ENCODE data around the gene C6orf163. TPM values are rescaled to one million over a fixed set of nuclear protein-coding genes. Genes with fewer than 3 reads are reported as not detected.

Gene C6orf163
- polyA plus RNA-seq (2012; ENCODE audit: insufficient read length, low read depth): 0.55 TPM

GRCh38 chr6:87344731-87345130 is at the start of gene C6orf163:
Gene C6orf163, plus strand, starts transcription at chr6:87344813. Its CDS starts 287 bp downstream, at chr6:87345100.
- TF ChIP-seq FOXP2 (optimal IDR thresholded peaks at IDR 0.05; ENCODE audit: borderline replicate concordance, extremely low read depth, extremely low read length, insufficient read depth) (no peak), TAF1 (IDR thresholded peaks at IDR 0.05; ENCODE audit: borderline replicate concordance, insufficient read depth, low read length) (no peak), SIN3A (IDR thresholded peaks at IDR 0.05; ENCODE audit: borderline replicate concordance, insufficient read depth, low read length) (no peak), POLR2AphosphoS5 (IDR thresholded peaks at IDR 0.05; ENCODE audit: low read depth, low read length) (no peak), REST (IDR thresholded peaks at IDR 0.05; ENCODE audit: insufficient read depth in 1 of 2, low read depth in 2 of 2, low read length in 2 of 2) (no peak)

- TF ChIP-seq POLR2AphosphoS5 (IDR thresholded peaks at IDR 0.05; ENCODE audit: low read depth, low read length): no peak
- TF ChIP-seq REST (IDR thresholded peaks at IDR 0.05; ENCODE audit: insufficient read depth in 1 of 2, low read depth in 2 of 2, low read length in 2 of 2): no peak
- no peak for TF ChIP-seq TAF1 (IDR thresholded peaks at IDR 0.05; ENCODE audit: borderline replicate concordance, insufficient read depth, low read length)
- TF ChIP-seq FOXP2 (optimal IDR thresholded peaks at IDR 0.05; ENCODE audit: borderline replicate concordance, extremely low read depth, extremely low read length, insufficient read depth): no peak
- TF ChIP-seq SIN3A (IDR thresholded peaks at IDR 0.05; ENCODE audit: borderline replicate concordance, insufficient read depth, low read length): no peak
These were observed 47.5 kb upstream of the C6orf163 start for GRCh38 chr6:87297119-87297518.

DNA sequence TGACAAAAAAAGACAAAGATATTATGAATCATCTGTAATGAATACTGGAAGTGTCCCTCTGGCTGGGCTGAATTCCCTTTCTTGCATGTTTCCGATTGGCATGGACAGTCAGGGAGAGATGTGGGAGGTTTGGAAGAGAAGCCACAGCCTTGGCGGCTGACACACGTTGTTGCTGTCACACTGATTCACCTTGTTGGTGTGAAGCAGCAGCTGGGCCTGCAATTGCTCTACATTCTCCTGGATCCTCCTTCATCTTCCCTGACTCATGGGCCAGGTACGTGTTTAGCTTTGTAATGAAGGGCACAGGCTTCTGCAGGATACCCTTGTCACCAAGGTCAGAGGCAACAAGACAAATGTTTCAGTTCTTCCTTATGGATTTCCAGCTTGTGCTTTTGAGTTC is 35.6 kb upstream of the C6orf163 start:
- no peak for TF ChIP-seq POLR2AphosphoS5 (IDR thresholded peaks at IDR 0.05; ENCODE audit: low read depth, low read length)
- no peak for TF ChIP-seq TAF1 (IDR thresholded peaks at IDR 0.05; ENCODE audit: borderline replicate concordance, insufficient read depth, low read length)
- TF ChIP-seq SIN3A (IDR thresholded peaks at IDR 0.05; ENCODE audit: borderline replicate concordance, insufficient read depth, low read length): no peak
- TF ChIP-seq REST (IDR thresholded peaks at IDR 0.05; ENCODE audit: insufficient read depth in 1 of 2, low read depth in 2 of 2, low read length in 2 of 2): no peak
- no peak for TF ChIP-seq FOXP2 (optimal IDR thresholded peaks at IDR 0.05; ENCODE audit: borderline replicate concordance, extremely low read depth, extremely low read length, insufficient read depth)

GRCh38 chr6:87312860-87313259 is 31.8 kb upstream of the C6orf163 start:
- TF ChIP-seq REST (IDR thresholded peaks at IDR 0.05; ENCODE audit: insufficient read depth in 1 of 2, low read depth in 2 of 2, low read length in 2 of 2) (no peak), POLR2AphosphoS5 (IDR thresholded peaks at IDR 0.05; ENCODE audit: low read depth, low read length) (no peak), SIN3A (IDR thresholded peaks at IDR 0.05; ENCODE audit: borderline replicate concordance, insufficient read depth, low read length) (no peak), TAF1 (IDR thresholded peaks at IDR 0.05; ENCODE audit: borderline replicate concordance, insufficient read depth, low read length) (no peak), FOXP2 (optimal IDR thresholded peaks at IDR 0.05; ENCODE audit: borderline replicate concordance, extremely low read depth, extremely low read length, insufficient read depth) (no peak)

DNA sequence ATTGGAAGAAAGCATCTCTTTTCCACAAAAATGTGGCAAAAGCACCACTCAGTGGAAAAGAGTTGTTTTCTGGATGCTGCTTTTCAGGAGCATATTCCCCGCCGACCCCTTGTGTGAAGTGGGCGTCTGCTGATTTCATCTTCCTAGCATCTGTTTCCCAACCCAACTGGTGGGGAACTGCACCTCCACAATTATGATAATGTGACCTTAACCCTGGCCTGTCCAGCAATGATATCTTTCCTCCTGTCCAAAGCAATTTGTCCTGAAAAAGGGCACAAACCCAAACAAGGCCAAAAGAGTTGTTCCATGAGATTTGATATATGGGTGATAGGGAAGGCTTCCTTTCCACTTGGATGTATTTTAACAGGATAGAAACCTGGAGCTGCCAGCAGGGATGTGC is 29.5 kb upstream of the C6orf163 start:
- TF ChIP-seq SIN3A (IDR thresholded peaks at IDR 0.05; ENCODE audit: borderline replicate concordance, insufficient read depth, low read length): no peak
- no peak for TF ChIP-seq TAF1 (IDR thresholded peaks at IDR 0.05; ENCODE audit: borderline replicate concordance, insufficient read depth, low read length)
- no peak for TF ChIP-seq POLR2AphosphoS5 (IDR thresholded peaks at IDR 0.05; ENCODE audit: low read depth, low read length)
- TF ChIP-seq FOXP2 (optimal IDR thresholded peaks at IDR 0.05; ENCODE audit: borderline replicate concordance, extremely low read depth, extremely low read length, insufficient read depth): no peak
- TF ChIP-seq REST (IDR thresholded peaks at IDR 0.05; ENCODE audit: insufficient read depth in 1 of 2, low read depth in 2 of 2, low read length in 2 of 2): no peak
